ENCODE results near the gene KCNB1.

DNA sequence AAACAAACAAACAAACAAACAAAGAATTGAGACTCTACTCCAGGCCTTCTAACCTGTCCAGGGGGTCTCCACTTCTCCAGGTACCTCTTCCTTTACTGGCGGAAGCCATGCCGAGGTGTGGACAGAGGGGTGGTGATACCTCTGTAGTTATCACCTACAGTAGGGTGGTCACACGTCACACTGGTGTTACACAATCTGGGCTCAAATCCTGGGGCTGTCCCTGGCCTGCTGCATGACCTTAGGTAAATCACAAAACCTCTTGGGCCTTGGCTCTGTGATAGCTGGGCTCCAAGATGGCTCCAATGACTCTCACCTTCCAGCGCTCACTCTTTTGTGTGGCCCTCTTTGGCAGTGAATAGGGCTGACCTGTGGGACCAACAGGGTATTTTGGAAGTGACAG is 127.8 kb downstream of the KCNB1 start:
- TF ChIP-seq, protein P1, sequence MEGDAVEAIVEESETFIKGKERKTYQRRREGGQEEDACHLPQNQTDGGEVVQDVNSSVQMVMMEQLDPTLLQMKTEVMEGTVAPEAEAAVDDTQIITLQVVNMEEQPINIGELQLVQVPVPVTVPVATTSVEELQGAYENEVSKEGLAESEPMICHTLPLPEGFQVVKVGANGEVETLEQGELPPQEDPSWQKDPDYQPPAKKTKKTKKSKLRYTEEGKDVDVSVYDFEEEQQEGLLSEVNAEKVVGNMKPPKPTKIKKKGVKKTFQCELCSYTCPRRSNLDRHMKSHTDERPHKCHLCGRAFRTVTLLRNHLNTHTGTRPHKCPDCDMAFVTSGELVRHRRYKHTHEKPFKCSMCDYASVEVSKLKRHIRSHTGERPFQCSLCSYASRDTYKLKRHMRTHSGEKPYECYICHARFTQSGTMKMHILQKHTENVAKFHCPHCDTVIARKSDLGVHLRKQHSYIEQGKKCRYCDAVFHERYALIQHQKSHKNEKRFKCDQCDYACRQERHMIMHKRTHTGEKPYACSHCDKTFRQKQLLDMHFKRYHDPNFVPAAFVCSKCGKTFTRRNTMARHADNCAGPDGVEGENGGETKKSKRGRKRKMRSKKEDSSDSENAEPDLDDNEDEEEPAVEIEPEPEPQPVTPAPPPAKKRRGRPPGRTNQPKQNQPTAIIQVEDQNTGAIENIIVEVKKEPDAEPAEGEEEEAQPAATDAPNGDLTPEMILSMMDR (IDR thresholded peaks at IDR 0.05): no peak
- TF ChIP-seq ZFX (IDR thresholded peaks at IDR 0.05; ENCODE audit: borderline replicate concordance): no peak

Data from 22Rv1 (cell line).